VCaP (cell line): ENCODE results near the gene MGAT4B.

Source experiments
- H3K27ac ChIP-seq: fragments of 450-650 bp; 2 replicates; pipeline ENCODE4 v1.5.1; 2017
- TF ChIP-seq, protein P1 (sequence below): fragments of 450-650 bp; conservative IDR thresholded peaks from 2 replicates; pipeline ENCODE4 v1.5.1; 2017; ENCODE audit warnings: mild to moderate bottlenecking, moderate library complexity

The MGAT4B gene

DNA sequence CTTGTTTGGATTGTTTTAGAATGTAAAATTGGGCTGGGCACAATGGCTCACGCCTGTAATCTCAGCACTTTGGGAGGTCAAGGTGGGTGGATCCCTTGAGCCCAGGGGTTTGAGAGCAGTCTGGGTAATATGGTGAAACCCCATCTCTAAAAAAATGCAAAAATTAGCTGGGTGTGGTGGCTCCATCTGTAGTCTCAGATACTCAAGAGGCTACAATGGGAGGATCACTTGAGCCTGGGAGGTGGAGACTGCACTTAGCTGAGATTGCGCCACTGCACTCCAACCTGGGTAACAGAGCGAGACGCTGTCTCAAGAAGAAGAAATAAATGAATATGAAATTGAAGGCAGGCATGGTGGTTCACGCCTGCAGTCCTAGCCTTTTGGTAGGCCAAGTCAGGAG is 52.7 kb downstream of the MGAT4B start:
- TF ChIP-seq, protein P1, sequence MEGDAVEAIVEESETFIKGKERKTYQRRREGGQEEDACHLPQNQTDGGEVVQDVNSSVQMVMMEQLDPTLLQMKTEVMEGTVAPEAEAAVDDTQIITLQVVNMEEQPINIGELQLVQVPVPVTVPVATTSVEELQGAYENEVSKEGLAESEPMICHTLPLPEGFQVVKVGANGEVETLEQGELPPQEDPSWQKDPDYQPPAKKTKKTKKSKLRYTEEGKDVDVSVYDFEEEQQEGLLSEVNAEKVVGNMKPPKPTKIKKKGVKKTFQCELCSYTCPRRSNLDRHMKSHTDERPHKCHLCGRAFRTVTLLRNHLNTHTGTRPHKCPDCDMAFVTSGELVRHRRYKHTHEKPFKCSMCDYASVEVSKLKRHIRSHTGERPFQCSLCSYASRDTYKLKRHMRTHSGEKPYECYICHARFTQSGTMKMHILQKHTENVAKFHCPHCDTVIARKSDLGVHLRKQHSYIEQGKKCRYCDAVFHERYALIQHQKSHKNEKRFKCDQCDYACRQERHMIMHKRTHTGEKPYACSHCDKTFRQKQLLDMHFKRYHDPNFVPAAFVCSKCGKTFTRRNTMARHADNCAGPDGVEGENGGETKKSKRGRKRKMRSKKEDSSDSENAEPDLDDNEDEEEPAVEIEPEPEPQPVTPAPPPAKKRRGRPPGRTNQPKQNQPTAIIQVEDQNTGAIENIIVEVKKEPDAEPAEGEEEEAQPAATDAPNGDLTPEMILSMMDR = no peak
- H3K27ac ChIP-seq = no peak overlapping the region

DNA sequence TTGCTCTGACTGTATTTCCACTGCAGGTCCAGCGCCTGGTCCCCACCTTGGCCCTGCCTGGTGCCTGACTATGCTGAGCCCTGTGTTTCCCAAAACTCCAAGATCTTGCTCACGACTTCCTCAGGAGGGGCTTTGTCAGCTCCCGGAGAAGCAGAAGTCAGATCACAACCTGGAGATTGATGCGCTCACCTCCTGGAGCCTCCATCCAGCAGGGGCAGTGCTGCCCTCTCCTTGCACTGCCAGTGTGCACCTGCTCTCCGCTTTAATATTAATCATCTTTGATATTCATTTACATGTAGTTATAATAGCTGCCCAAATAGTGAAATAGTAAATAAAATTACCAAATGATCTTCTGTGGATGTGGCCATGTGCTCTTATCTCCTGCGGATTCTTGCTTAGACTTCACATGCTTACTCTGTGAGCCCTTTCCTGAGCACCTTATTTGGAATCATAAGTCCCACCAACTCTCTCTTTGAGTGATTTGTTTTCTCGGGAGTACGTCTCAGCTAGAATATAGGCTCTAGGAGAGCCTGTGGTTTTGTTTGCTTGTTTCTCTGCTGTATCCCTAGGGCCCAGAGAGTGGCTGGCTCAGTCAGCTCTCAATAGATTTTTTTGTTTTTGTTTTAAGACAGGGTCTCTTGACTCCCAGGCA is 56.7 kb downstream of the MGAT4B start:
- TF ChIP-seq, protein P1 = 0 out of 2 replicates have a peak, but pooled peaks have one; percentile 12
- no peak overlapping the region for H3K27ac ChIP-seq

DNA sequence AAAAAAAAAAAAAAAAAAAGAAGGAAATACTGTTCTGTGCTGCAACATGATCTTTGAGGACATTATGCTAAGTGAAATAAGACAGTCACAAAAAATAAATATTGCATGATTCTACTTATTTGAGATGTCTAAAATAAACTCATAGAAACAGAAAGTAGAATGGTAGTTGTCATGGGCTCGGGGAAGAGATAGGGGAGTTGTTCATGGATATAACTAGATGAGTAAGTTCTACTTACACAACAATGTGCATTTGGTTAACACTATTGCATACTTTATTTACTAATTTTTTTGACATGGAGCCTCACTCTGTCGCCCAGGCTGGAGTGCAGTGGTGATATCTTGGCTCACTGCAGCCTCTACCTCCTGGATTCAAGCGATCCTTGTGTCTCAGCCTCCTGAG is 58.9 kb downstream of the MGAT4B start:
- no peak overlapping the region for H3K27ac ChIP-seq
- TF ChIP-seq, protein P1 = no peak
